Measurements from ENCODE around the gene RGS6.

Gene RGS6

GRCh38 chr14:72094844-72095582 is 162.8 kb downstream of the RGS6 start:
- DNase-seq, result no peak

DNA sequence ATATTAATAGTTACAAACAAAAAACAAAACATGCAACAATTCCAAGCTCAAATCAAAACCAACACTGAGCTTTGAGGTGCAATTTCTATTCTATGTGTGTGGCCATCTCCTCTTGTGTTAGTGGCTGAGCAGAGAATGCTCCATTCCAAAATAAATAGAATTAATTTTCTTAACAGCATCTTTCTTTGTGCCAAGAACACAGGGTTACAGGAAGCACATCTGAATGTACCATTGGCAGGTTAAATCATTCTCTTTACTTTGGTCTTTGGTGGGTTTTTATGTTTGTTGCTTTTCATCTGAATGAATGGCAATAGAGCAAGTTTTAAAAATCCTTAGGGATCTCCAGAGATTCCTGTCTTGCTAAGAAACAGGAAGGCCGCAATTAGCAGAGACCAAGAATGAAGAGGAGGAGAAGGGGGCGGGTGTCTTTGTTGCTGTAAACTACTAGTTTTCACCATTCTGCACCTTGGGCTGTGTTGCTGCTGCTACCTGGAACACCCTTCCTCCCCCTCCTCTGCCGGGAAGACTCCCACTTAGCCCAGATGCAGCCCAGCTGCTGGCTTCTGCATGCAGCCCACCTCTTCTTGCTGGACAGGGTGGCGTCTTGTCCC is 165.0 kb downstream of the RGS6 start:
- no peak for DNase-seq

- no peak for DNase-seq
Measured at GRCh38 chr14:72098210-72098609, 166.0 kb downstream of the RGS6 start.

GRCh38 chr14:72099566-72099965 is 167.3 kb downstream of the RGS6 start:
- no peak for DNase-seq

GRCh38 chr14:72104011-72104613 is 171.9 kb downstream of the RGS6 start:
- DNase-seq, result peak; percentile 52 to 56

GRCh38 chr14:72111911-72112310 is 179.7 kb downstream of the RGS6 start:
- no peak for DNase-seq

- DNase-seq, result no peak
Measured at GRCh38 chr14:72118841-72119240, 186.6 kb downstream of the RGS6 start.

DNA sequence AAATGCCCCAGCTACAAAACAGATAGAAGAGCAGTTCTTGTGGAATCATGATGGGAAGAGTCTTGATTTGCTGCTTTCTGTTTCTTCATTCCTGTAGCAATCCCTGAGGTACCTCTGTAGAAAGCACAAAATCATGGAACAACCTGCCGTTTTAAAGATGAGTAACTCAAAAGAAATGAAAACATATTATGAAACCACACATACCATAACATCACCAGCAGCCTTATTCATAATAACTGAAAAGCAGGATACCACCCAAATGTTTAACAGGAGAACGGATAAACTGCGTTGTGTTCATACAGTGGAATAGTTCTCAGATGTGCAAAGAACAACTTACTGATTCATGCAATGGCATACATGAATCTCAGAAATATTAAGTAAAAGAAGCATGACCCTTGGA is 188.1 kb downstream of the RGS6 start:
- DNase-seq, result no peak

- no peak for DNase-seq
Measured at GRCh38 chr14:72123755-72124154, 191.5 kb downstream of the RGS6 start.

DNA sequence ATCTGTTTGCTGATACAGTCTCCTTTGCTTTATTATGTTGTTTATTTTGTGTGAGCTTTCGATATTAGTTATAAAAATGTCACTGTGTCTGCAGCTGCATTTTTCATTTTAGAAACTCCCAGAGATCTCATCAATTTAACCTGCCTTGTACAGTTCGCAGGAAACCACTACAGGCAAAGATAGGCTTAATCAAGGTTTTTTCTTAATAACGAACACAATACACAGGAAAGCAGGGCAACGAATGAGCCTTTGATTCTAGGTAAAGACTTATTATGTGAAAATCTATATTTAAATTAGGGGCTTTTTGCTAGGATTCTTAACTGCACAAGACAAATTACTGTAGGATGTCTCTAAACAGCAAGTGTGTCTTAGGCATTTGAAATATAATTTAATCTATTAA is 191.9 kb downstream of the RGS6 start:
- no peak for DNase-seq

GRCh38 chr14:72126091-72126490 is 193.9 kb downstream of the RGS6 start:
- DNase-seq, result no peak

- DNase-seq, result no peak
Measured at GRCh38 chr14:72126561-72126960, 194.3 kb downstream of the RGS6 start.

DNA sequence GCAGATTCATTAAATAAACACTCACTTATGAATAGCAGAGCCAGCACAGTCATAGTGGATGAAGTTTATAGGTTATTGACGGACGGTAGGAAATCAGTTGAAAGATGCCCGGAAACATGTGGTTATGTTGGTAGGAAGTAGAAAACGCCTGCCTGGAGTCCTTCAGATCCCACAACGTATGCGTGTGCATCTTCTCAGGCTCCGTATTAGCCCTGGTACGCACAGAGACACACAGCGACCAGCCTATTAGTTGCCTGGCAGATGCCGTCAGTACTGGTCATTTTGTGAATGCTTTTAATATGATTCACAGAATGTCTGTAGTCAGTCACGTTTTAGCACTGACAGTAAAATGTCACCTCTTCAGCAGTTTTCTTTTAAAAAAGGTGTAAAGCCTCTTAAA is 196.4 kb downstream of the RGS6 start:
- no peak for DNase-seq

- no peak for DNase-seq
Measured at GRCh38 chr14:72129291-72129690, 197.1 kb downstream of the RGS6 start.

GRCh38 chr14:72141084-72141483 is 208.9 kb downstream of the RGS6 start:
- DNase-seq, result no peak

DNA sequence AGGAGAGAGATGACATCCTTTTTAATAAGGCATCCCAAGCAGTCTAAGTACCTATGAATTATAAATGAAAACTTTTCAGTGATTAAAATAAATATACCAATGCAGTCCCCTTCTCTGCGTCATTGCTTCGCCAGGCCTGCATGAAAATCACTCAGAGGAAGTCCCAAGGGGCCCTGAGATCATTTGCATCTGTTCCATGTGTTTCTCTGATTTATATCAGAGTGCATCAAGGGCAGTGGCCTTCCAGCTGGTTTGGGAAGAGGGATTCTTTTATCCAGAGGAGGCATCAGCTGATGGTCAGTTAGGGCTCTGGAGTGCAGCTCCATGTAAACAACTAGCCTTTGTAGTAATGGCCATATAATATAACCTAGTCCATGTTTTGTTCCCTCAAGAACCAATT is 210.1 kb downstream of the RGS6 start:
- DNase-seq, result no peak

DNA sequence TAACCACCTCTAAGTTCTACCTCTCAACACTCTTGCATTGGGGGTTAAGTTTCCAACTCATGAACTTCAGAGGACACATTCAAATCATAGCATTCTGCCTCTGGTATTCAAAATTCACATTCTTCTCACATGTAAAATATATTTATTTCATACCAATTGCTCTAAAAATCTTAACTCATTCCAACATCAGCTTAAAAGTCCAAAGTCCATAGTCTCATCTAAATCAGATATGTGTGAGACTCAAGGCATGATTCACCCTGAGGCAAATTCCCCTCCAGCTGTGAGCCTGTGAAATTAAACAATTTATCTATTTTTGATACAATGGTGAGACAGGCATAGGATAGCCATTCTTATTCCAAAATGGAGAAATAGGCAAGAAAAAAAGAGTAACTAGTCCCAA is 214.0 kb downstream of the RGS6 start:
- no peak for DNase-seq

- peak; percentile 1 to 2 for DNase-seq
Measured at GRCh38 chr14:72154645-72155378, 222.6 kb downstream of the RGS6 start.

DNA sequence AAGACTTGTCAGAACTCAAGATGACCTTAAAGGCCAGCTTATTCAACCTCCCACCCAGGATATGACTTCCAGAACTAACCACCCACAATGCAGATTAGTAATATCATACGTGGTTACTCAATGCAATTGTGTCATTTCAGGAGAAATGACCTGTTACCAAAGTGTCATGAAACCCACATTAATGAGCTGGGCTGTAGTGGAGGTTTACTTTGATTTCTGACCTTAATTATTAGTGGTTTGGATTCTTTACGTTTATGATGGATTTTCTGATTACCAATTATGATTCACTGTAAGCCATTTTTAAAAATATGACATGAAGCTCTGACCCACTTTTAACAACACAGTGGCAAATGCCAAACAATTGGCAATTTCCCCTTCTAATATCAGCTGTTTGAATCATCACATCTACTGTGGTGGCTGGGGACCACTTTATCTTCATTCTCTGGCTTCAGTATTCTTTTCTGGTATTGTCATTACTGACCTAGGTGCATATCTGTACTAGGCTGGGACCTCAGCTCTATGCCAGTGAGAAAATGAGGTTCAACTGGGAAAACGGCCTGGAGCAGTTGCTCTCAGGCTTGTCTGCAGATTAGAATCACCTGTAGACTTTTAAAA is 223.3 kb downstream of the RGS6 start:
- DNase-seq, result no peak

DNA sequence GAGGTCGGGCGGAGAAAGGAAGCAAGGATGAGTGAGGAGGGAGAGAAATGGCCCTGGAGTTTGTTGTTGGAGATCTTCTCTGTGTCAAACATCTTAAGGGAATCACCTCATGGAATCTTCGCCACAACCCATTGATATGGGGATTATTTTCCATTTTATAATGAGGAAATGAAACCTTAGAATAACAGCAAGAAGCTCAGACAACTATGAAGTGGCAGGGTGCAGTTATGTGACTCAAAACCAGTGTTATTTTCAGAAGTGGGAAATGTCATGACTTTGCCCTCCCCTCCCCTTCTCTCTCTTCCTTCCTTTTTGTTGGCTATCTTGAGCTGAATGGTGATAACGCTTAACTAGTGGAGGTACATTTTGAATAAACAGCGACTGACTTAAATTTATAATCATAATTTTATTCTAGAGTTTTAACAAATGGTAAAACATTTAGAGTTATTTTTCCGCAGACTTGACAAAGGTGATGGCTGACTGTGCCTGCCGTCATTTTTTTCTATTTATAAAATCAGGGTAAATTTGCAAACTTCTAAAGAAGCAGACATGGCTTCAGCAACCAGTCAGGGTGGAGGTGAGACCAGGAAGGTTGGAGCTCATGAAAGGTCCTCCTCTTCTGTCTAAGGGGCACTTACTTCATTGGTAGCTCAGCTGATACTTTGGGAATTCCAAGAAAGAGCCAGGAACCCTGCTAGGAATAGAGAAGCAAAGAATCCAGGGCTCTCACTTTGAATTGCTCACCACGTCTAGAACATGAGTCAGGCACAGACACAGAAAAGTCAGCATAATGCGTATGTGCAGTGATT is 232.4 kb downstream of the RGS6 start:
- no peak for DNase-seq

DNA sequence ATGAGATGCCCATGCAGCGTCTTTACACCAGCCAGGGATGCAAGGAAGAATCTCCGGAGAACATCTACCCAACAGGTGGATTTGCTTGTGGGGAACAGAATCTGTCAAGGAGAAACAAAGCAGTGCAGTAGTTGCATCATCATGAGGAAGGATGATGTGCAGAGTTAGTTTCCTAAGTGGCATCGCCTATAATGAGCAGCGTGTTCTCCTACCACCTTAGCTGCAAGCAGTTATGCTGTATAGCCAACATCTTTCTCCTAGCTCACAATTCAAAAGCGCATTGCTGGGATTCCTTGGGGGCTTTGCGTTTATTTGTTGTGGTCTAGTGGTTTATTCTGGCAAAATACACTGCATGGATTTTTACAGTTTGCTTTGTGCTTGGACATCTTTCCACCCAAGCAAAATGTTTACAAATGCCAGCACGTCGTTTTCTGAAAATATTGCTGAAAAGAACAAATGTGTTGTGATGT is 233.0 kb downstream of the RGS6 start:
- DNase-seq, result no peak

GRCh38 chr14:72169521-72169920 is 237.3 kb downstream of the RGS6 start:
- no peak for DNase-seq

Measured in stimulated activated CD4-positive, alpha-beta T cell treated with anti-CD3 and anti-CD28 coated beads, Interleukin-2, amount 100 ng/mL, for 48 hours (primary cell).